Epithelial cell of prostate (primary cell): ENCODE measurements around the gene NUBP1.
A peak's percentile ranks its signal among the peaks of the same experiment; 100 is the strongest.
"Not testable (repeated sequence)": the region's sequence is repeated elsewhere in the genome, so short reads cannot be mapped to it uniquely, and the experiment has no call there.

Experiments
- DNase-seq: peaks from one replicate; pipeline ENCODE4 v3.0.0-alpha.2; 2011; ENCODE audit warnings: low read depth, low spot score
- H3K27ac ChIP-seq: fragments of 450-650 bp; 2 replicates; pipeline ENCODE4 v1.5.1; 2017; ENCODE audit warnings: mild to moderate bottlenecking

Gene NUBP1

DNA sequence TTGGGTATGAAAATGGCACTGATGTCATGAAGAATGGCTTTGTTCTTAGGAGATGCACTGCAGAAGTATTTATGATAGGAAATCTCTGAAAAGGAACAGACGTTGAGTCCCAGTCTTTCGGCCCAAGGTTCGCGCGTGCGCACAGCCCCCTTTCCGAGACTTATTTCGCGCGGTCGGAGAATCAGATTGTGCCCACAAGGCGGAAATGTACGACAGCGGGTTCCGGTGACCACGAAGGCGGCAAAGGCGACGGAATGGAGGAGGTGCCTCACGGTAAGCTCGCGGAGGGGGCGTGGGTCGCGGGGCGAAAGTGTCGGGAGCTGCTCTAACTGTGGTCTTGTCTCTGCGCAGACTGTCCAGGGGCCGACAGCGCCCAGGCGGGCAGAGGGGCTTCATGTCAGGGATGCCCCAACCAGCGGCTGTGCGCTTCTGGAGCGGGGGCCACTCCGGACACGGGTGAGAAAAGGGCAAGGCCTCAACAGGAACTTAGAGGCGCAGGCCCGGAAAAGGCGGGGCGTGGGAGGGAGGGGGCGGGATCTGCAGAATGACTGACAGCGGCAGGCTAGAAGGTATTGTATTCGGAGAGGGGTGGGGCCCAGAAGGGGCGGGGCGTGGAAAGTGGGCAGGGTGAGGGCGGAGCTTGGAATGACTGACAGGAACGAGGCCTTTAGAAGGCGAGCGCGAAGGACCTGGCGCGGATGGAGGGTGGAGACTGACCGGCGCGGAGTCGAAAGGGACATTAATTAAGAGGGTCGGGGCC is at the start of gene NUBP1:
Gene NUBP1 (plus strand): TSS at position 233 of the 760 bp plus-strand sequence. CDS start 22 bp downstream, at position 255.
- peak within 1 kb of the TSS; percentile 80 for H3K27ac ChIP-seq
- peak; percentile 85 for DNase-seq

- no peak for DNase-seq
These were observed 49.8 kb upstream of the NUBP1 start for GRCh38 chr16:10693889-10694288.

DNA sequence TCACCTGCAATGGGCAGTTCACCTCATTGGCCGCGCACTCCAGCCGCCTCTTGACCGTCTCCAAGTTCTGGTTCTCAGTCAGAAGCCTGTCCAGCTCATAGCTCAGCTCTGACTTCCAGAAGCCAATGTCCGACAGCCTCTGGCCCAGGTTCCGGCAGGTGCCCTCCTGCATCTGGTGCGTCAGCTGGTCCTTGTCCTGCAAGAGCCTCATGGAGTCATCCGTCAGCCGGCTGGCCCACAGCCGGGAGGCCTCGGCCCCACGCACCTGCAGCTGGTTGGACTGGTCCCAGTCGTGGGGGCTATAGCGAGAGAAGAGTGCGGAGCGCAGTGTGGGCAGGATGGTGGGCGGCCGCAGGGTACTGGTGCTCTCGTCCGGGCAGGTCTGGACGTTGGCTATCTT is 49.3 kb upstream of the NUBP1 start:
- DNase-seq: no peak
- no peak overlapping the region for H3K27ac ChIP-seq

More at GRCh38 chr16:10693889-10694288, 49.8 kb upstream of the NUBP1 start:
- H3K27ac ChIP-seq: no peak overlapping the region

DNA sequence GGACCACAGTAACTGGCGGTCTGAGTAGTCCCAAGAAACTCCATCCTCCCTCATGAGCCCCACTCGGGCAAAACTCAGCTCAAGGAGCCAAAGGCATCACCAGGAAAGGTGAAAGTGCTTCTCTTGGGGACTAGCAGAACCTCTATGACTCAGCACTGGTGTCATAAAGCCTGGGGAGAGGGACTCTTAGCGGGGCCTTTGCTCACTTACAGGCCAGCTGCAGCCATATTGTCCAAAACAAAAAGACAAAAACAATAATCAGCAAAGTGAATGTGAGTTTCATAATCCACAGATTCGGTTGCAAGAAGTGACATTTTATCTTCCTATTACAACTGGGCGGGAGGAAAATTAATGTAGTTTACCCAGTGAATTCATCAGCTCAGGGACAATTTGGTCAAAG is 48.8 kb upstream of the NUBP1 start, which contains the start of gene TEKT5:
Gene TEKT5 (minus strand): TSS at position 101 of the 400 bp plus-strand sequence. CDS start 57 bp downstream, at position 44.
- H3K27ac ChIP-seq: no peak within 1 kb of the TSS
- no peak for DNase-seq

DNA sequence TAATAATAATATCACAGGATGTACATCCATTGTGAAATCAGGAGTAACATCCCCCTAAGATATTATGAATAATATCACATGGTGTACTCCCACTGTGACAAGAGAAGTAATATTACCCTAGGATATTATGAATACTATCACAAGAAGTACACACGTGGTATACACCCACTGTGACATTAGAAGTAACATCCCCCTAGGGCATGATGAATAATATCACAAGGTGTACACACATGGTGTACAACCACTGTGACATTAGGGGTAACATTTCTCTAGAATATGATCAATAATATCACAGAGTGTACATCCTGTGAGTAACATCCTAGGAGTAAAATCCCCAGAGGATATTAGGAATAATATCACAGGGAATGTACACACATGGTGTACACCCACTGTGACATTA is 43.9 kb upstream of the NUBP1 start:
- no peak for DNase-seq
- no peak overlapping the region for H3K27ac ChIP-seq

- no peak overlapping the region for H3K27ac ChIP-seq
- DNase-seq: no peak
These were observed 34.7 kb upstream of the NUBP1 start for GRCh38 chr16:10708969-10709368.

DNA sequence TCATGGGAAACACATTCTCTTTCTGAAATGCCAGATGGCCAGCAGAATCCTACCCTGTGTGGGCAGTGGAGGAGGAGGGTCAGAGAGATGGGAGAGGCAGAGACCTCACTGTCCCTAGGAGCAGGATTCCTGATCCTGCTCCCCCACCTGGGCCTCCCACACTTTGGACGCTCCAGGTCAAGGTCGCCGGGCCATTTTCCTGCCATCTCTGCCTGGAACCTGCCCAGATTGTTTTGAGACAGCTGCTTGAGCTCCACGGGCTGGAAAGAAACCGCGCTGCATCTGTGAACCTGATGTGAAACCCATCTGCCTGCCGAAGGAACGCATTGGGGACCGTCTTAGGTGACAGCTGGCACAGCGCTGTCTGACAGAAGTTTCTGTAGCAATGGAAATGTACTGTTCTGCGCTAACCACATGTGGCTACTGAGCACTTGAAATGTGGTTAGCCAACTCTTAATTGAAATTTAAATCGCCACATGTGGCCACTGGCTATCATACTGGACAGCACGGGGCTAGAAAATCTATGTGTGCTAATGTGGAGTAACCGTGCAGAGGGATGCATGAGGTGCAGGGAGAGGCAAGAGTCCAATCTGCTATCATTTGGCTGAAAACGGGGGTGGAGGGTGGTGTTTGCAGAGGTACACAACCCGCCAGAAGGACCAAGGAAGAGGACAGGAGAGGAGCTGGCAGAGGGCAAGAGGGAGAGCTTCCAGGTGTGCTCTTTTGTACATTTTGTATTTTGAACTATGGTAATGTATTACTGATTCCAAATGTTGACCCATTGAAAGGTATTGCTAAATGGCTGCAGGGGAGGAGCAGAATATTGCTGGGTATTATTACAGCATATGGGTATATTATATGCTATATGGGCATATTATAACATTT is 15.4 kb upstream of the NUBP1 start:
- DNase-seq: no peak
- H3K27ac ChIP-seq: no peak overlapping the region

DNA sequence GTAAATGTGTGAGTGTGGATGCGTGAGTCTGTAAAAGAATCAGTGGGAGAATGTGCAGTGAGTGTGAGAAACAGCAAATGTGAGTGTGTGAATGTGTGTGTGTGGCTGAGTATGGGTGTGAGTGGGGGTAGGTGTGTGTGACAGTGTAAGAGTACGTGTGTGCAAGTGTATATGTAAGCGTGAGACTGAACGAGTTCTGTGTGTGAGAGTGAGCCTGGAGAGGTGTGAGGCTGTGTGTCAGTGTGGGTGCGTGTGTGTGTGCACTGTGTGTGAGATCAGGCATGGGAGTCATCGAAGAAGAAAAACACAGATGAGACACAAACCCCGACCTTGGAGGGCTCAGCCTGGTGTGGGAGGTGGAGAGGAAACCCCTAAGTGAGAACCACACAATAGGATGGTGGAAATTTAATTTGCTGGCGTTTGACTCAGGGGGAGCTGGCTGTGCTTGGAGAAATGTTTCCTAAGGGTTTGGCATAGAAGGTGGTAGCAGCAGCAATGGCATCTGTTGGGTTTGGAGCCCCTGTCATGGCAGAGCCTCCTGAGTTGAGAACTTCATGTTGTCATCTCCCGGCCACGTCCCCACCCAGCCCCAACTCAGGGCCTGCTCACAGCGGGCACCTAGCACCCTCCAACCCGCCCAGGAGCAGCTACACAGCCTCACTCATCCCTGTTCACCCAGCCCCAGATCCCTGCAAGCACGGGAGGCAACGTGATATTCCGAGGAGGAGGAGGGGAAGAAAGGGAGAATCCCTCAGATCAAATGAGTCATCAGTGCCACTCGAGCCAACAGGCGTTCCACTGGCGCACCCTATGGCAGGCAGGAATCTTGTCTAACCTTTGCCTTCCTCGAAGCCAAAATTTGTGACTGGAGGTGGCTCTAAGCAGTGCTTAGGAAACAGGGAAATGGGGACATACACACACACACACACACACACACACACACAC is 14.3 kb upstream of the NUBP1 start:
- no peak overlapping the region for H3K27ac ChIP-seq
- DNase-seq: no peak

- no peak for DNase-seq
- no peak overlapping the region for H3K27ac ChIP-seq
These were observed 11.9 kb upstream of the NUBP1 start for GRCh38 chr16:10731790-10732189.

GRCh38 chr16:10737068-10737625 is 6.5 kb upstream of the NUBP1 start:
- no peak for DNase-seq
- H3K27ac ChIP-seq: no peak overlapping the region

DNA sequence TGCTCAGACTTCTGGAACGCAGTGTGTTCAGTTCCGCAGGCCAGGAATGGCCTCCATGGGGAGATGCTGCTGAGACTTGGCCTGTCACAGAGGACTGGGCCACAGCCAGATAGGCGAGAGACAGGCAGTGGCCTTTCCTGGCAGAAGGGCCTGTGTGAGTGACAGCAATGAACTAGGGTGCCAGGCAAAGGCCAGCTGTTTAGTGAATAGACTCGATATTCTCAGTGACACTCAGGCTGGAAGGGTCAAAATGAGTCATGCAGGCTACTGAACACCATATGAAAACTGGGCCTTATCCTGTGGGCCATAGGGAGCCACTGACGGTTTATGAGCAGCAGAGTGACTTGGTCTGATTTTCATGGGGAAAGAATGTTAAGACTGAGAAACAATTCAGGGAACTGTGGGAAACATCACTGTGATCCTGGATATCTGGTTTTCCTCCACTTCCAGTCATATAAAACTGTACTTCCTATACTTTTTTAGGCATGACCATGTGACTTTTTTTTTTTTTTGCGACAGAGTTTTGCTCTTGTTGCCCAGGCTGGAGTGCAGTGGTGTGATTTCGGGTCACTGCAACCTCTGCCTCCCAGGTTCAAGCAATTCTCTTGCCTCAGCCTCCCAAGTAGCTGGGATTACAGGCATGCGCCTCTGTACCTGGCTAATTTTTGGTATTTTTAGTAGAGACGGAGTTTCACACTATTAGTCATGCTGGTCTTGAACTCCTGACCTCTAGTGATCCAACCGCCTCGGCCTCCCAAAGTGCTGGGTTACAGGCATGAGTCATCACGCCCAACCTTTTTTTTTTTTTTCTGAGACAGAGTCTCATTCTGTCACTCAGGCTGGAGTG is 5.2 kb upstream of the NUBP1 start:
- H3K27ac ChIP-seq: peak overlapping the region; percentile 60
- peak; percentile 60 for DNase-seq

- no peak overlapping the region for H3K27ac ChIP-seq
- no peak for DNase-seq
These were observed 3.4 kb upstream of the NUBP1 start for GRCh38 chr16:10740000-10740844.

- no peak overlapping the region for H3K27ac ChIP-seq
- no peak for DNase-seq
These were observed 2.8 kb upstream of the NUBP1 start for GRCh38 chr16:10740845-10741208.

DNA sequence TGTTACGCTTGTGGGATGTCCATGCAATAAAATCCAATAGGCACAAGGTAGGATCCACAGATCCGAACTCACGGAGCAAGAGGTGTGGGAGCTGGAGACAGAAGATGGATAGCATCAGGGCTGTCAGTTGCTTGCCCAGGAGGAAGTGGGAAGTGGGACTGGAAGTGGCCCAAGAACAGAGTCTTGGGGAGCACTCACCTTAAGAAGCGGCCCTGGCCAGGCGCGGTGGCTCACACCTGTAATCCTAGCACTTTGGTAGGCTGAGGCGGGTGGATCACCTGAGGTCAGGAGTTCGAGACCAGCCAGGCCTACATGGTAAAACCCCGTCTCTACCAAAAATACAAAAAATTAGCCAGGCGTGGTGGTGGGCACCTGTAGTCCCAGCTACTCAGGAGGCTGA is 2.4 kb upstream of the NUBP1 start:
- H3K27ac ChIP-seq, DNase-seq: not testable (repeated sequence)

GRCh38 chr16:10741844-10742243 is 1.8 kb upstream of the NUBP1 start:
- no peak overlapping the region for H3K27ac ChIP-seq
- no peak for DNase-seq

GRCh38 chr16:10743227-10743609 is 424 bp upstream of the NUBP1 start:
- DNase-seq: no peak
- H3K27ac ChIP-seq: peak overlapping the region; percentile 80

- peak overlapping the region; percentile 80 for H3K27ac ChIP-seq
- no peak for DNase-seq
These were observed 858 bp downstream of the NUBP1 start for GRCh38 chr16:10744370-10745030.

- DNase-seq: no peak
These were observed 2.2 kb downstream of the NUBP1 start for GRCh38 chr16:10745841-10746240.

More at GRCh38 chr16:10745841-10746240, 2.2 kb downstream of the NUBP1 start:
- H3K27ac ChIP-seq: no peak overlapping the region
